Subcutaneous adipose tissue (tissue), 4 donors: ENCODE measurements around the gene GARIN5A. TPM values are rescaled to one million over a fixed set of nuclear protein-coding genes. Genes with fewer than 3 reads are reported as not detected.

Source experiments
- CTCF ChIP-seq: fragments of 450-650 bp; IDR thresholded peaks from one replicate; pipeline ENCODE4 v1.5.1; 2016; ENCODE audit warnings: low read depth, mild to moderate bottlenecking, control low read depth, antibody characterized with exemption, moderate library complexity
- total RNA-seq, 4 donors: library from RNA; depleted of rRNA; stranded (reverse); fragments of >200 nt; gene quantifications; one replicate each; pipeline ENCODE4 v1.1.0, GENCODE V29; 2016

Gene GARIN5A
- total RNA-seq, 4 donors from 2014 or later = not detected

- TF ChIP-seq CTCF = no peak
Observed at GRCh38 chr19:50459638-50460037, 17.0 kb downstream of the GARIN5A start.

DNA sequence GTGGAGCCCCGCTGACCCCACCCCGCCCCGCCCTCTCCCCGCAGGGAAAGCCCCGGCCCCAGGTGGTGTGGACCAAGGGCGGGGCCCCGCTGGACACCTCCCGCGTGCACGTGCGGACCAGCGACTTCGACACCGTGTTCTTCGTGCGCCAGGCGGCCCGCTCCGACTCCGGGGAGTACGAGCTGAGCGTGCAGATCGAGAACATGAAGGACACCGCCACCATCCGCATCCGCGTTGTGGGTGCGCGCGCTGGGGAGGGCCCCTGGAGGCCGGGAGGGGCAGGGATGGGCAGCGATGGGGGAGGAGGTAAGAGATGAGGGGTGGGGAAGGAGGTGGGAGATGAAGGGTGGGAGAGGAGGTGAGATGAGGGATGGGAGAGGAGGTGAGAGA, 17.6 kb downstream of the GARIN5A start:
- TF ChIP-seq CTCF = no peak

GRCh38 chr19:50458396-50459066, 18.1 kb downstream of the GARIN5A start:
- TF ChIP-seq CTCF = no peak

DNA sequence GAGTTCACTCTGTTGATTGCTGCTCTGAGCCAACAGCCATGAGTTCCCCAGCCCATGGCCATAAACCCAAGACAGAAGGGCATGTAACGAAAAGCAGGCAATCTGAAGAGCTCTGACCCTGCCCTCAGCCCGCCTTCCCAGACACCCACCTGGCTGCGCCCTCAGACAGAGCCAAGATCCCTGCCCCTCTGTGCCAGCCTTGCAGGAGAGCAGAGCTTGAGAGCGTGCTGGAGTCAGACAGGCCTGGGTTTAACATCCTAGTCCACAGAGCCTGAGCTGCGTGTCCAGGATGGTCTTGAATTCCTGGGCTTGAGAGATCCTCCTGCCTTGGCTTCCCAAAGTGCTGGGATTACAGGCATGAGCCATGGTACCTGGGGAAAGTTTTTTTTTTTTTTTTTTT, 19.3 kb downstream of the GARIN5A start:
- TF ChIP-seq CTCF = no peak

DNA sequence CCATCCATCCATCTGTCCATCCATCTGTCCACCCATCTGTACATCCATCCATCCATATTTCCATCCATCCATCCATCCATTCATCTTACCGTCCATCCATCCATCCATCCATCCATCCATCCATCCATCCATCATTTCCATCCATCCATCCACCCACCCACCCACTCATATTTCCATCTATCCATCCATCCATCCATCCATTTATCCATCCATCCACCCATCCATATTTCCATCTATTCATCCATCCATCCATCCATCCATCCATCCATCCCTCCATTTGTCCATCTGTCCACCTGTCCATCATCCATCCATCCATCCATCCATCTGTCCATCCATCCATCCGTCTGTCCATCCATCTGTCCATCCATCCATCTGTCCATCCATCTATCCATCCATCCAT, 20.7 kb downstream of the GARIN5A start:
- no peak for TF ChIP-seq CTCF

DNA sequence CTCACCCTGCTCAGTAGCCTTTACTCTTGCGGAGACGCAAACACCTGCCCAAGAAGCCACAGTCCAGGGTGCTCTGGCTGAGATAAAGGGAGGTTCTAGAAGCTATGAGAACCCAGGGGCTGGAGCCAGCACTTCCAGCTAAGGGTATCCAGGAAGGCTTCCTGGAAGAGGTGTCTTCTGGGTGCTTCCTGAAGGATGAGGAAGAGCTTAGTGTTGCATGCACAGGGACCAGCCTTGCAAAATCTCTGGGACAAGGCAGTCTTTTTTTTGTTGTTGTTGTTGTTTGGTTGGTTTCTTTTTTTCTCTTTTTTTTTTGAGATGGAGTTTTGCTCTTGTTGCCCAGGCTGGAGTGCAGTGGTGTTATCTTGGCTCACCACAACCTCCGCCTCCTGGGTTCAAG, 23.4 kb downstream of the GARIN5A start:
- TF ChIP-seq CTCF = no peak

DNA sequence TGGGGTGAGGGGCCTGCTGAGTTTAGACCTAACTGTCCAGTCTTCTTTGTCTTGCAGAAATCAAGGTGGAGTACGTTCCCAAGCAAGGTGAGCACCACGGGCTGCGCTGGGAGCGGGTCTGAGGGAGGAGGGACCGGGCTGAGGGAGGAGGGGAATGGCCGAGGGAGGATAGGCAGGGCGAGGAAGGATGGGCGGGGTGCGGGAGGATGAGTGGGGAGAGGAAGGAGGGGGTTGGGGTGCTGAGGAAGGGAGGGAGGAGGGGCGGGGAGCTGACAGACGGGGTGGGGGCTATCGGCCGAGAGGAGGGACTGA, 25.5 kb downstream of the GARIN5A start:
- no peak for TF ChIP-seq CTCF
